KMS-11 (cell line): Measurements from ENCODE around the gene EEIG2.
"Not testable (repeated sequence)": the region's sequence is repeated elsewhere in the genome, so short reads cannot be mapped to it uniquely, and the experiment has no call there.

ENCODE experiments used
- H2AFZ ChIP-seq: fragments of 200-600 bp; sonication (generic); 2 replicates; pipeline ENCODE4 v1.6.1; 2016; ENCODE audit warnings: antibody characterized with exemption, mixed run types, low read depth
- H3K27ac ChIP-seq: fragments of 200-600 bp; sonication (generic); 2 replicates; pipeline ENCODE4 v1.6.1; 2016; ENCODE audit warnings: mild to moderate bottlenecking, mixed run types
- H3K27me3 ChIP-seq: fragments of 200-600 bp; sonication (generic); 2 replicates; pipeline ENCODE4 v1.6.1; 2017; ENCODE audit warnings: mild to moderate bottlenecking, low read depth, mixed run types, moderate library complexity; ENCODE audit not compliant: insufficient read depth
- H3K36me3 ChIP-seq: fragments of 200-600 bp; sonication (generic); 2 replicates; pipeline ENCODE4 v1.6.1; 2017; ENCODE audit warnings: mild to moderate bottlenecking, mixed run types; ENCODE audit not compliant: insufficient read depth
- H3K4me1 ChIP-seq: fragments of 200-600 bp; sonication (generic); 2 replicates; pipeline ENCODE4 v1.6.1; 2016; ENCODE audit warnings: mild to moderate bottlenecking, low read depth, mixed run types; ENCODE audit not compliant: poor library complexity, severe bottlenecking
- H3K4me2 ChIP-seq: fragments of 200-600 bp; sonication (generic); 2 replicates; pipeline ENCODE4 v1.7.0; 2016; ENCODE audit warnings: mild to moderate bottlenecking, mixed run types
- H3K4me3 ChIP-seq: fragments of 200-600 bp; sonication (generic); IDR thresholded peaks from 2 replicates; pipeline ENCODE4 v1.6.1; 2017; ENCODE audit warnings: low read depth, low read length, mixed read lengths; ENCODE audit not compliant: insufficient read depth
- H3K79me2 ChIP-seq: fragments of 200-600 bp; sonication (generic); 2 replicates; pipeline ENCODE4 v1.6.1; 2016; ENCODE audit warnings: low read depth, mixed run types; ENCODE audit not compliant: insufficient read depth
- H3K9ac ChIP-seq: fragments of 200-600 bp; sonication (generic); 2 replicates; pipeline ENCODE4 v1.6.1; 2016; ENCODE audit warnings: mild to moderate bottlenecking, mixed run types
- H4K20me1 ChIP-seq: fragments of 200-600 bp; sonication (generic); 2 replicates; pipeline ENCODE4 v1.6.1; 2016; ENCODE audit warnings: mild to moderate bottlenecking, mixed run types; ENCODE audit not compliant: insufficient read depth
- TF ChIP-seq, protein P1 (sequence below): fragments of 200-600 bp; sonication (generic); conservative IDR thresholded peaks from 2 replicates; pipeline ENCODE4 v1.6.1; 2017; ENCODE audit warnings: low read depth, mild to moderate bottlenecking, antibody characterized with exemption, low read length, moderate library complexity, mixed read lengths

EEIG2 gene

DNA sequence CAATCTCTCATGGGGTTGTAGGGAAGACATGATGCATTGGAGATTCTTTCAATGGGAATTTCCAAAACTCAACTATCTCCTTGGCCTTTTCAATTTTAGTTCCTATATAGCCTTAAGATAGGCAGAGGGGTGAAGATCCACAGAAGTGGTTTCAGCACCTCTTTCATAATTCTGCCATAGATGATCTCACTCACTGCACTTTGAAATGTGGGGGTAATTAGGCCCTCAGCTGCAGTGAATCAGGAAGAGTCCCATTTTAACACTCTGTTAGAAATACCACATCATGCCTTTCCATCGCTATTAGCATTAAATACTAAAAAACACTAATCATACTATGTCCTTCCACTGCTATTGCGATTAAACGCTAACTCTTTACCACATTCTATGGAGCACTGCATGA is 25.1 kb upstream of the EEIG2 start:
- Histone ChIP-seq H3K27ac (no peak overlapping the region), H3K4me1 (no peaks in the 10 kb centered on the region), H3K4me2 (no peak overlapping the region), H2AFZ (no peak overlapping the region), H3K36me3 (no peaks in the 10 kb centered on the region), H3K27me3 (no peaks in the 10 kb centered on the region), H3K9ac (no peak overlapping the region), H4K20me1 (no peaks in the 10 kb centered on the region), H3K79me2 (no peaks in the 10 kb centered on the region), H3K4me3 (no peak overlapping the region)
- TF ChIP-seq, protein P1, sequence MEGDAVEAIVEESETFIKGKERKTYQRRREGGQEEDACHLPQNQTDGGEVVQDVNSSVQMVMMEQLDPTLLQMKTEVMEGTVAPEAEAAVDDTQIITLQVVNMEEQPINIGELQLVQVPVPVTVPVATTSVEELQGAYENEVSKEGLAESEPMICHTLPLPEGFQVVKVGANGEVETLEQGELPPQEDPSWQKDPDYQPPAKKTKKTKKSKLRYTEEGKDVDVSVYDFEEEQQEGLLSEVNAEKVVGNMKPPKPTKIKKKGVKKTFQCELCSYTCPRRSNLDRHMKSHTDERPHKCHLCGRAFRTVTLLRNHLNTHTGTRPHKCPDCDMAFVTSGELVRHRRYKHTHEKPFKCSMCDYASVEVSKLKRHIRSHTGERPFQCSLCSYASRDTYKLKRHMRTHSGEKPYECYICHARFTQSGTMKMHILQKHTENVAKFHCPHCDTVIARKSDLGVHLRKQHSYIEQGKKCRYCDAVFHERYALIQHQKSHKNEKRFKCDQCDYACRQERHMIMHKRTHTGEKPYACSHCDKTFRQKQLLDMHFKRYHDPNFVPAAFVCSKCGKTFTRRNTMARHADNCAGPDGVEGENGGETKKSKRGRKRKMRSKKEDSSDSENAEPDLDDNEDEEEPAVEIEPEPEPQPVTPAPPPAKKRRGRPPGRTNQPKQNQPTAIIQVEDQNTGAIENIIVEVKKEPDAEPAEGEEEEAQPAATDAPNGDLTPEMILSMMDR = no peak

DNA sequence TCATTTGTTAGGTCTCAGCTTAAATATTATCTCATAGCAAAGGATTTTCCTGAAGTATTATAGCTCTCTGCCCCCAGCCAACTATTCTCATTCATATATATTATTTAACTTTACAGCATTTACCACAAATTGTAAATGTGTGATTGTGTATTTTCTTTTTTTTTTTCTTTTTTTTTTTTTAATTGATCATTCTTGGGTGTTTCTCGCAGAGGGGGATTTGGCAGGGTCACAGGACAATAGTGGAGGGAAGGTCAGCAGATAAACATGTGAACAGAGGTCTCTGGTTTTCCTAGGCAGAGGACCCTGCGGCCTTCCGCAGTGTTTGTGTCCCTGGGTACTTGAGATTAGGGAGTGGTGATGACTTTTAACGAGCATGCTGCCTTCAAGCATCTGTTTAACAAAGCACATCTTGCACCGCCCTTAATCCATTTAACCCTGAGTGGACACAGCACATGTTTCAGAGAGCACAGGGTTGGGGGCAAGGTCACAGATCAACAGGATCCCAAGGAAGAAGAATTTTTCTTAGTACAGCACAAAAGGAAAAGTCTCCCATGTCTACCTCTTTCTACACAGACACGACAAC is 24.5 kb upstream of the EEIG2 start:
- not testable (repeated sequence) for H3K4me2 ChIP-seq, H3K36me3 ChIP-seq, H3K4me1 ChIP-seq, H3K79me2 ChIP-seq, H3K27ac ChIP-seq, H4K20me1 ChIP-seq, H3K4me3 ChIP-seq, H2AFZ ChIP-seq, H3K27me3 ChIP-seq, H3K9ac ChIP-seq

DNA sequence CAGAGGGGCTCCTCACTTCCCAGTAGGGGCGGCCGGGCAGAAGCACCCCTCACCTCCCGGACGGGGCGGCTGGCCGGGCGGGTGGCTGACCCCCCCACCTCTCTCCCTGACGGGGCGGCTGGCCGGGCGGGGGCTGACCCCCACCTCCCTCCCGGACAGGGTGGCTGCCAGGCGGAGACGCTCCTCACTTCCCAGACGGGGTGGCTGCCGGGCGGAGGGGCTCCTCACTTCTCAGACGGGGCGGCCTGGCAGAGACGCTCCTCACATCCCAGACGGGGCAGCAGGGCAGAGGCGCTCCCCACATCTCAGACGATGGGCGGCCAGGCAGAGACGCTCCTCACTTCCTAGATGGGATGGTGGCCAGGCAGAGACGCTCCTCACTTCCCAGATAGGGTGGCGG is 23.9 kb upstream of the EEIG2 start:
- H4K20me1 ChIP-seq, H3K9ac ChIP-seq, H3K79me2 ChIP-seq, H3K27ac ChIP-seq, H3K4me1 ChIP-seq, H3K27me3 ChIP-seq, H3K4me3 ChIP-seq, H3K4me2 ChIP-seq, H2AFZ ChIP-seq, H3K36me3 ChIP-seq: not testable (repeated sequence)

DNA sequence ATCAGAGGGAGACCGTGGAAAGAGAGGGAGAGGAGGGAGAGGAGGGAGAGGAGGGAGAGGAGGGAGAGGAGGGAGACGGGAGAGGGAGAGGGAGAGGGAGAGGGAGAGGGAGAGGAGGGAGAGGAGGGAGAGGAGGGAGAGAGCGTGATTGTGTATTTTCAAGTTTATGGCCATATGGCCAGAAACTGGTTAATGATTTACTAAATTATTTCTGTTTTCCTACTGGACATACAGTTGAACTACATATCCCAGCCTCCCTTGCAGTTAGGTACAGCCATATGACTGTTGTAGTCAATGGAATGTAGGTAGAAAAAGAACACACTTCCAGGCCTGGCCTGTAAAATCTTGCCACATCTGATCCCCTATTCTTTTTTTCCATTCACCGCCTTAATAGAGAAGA is 23.1 kb upstream of the EEIG2 start:
- not testable (repeated sequence) for H3K79me2 ChIP-seq, H4K20me1 ChIP-seq, H2AFZ ChIP-seq, H3K4me3 ChIP-seq, H3K9ac ChIP-seq, H3K27ac ChIP-seq, H3K4me2 ChIP-seq, H3K36me3 ChIP-seq, H3K4me1 ChIP-seq, H3K27me3 ChIP-seq

DNA sequence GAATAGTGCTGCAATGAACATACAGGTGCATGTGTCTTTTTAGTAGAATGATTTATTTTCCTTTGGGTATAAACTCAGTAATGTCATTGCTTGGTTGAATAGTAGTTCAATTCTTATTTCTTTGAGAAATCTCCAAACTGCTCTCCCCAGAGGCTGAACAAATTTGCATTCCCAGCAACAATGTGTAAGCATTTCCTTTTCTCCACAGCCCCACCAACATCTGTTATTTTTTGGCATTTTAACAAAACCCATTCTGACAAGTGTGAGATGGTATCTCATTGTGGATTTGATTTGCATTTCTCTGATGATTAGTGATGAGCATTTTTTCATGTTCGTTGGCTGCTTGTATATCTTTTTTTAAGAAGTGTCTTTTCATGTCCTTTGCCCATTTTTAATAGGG is 21.9 kb upstream of the EEIG2 start:
- TF ChIP-seq, protein P1 = no peak
- no peaks in the 10 kb centered on the region for H3K36me3 ChIP-seq
- H3K4me1 ChIP-seq = no peaks in the 10 kb centered on the region

DNA sequence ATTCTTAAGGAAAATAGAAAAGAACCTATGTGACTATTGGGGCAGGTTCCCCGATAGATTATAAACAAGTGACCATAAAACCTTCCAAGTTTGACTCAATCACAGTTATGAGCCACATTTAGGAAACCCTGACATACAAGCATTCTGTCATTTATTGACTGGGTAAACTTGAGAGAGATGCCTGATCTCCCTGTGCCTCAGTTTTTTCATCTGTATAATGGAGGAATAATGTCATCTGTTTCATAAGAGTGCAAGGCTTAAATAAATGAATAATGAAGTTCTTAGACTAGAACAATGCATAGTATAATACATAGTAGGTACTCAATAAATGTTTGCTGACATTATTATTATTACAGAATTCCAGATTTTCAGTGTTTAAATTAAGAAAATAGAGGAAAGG is 18.9 kb upstream of the EEIG2 start:
- Histone ChIP-seq H3K27ac (no peak overlapping the region), H4K20me1 (no peaks in the 10 kb centered on the region), H3K79me2 (no peaks in the 10 kb centered on the region), H3K36me3 (no peaks in the 10 kb centered on the region), H3K27me3 (no peaks in the 10 kb centered on the region), H3K4me3 (no peak overlapping the region), H2AFZ (no peak overlapping the region), H3K9ac (no peak overlapping the region), H3K4me2 (no peak overlapping the region), H3K4me1 (no peaks in the 10 kb centered on the region)
- TF ChIP-seq, protein P1 = no peak

More for the DNA sequence above, 21.9 kb upstream of the EEIG2 start:
- Histone ChIP-seq H3K4me2 (no peak overlapping the region), H3K4me3 (no peak overlapping the region), H3K9ac (no peak overlapping the region), H2AFZ (no peak overlapping the region), H3K79me2 (no peaks in the 10 kb centered on the region), H3K27me3 (no peaks in the 10 kb centered on the region), H4K20me1 (no peaks in the 10 kb centered on the region), H3K27ac (no peak overlapping the region)
